Fibroblast of villous mesenchyme (primary cell): ENCODE results near the gene CAPN8. TPM values are rescaled to one million over a fixed set of nuclear protein-coding genes. Genes with fewer than 3 reads are reported as not detected.

ENCODE experiments used
- DNase-seq: peaks from one replicate; pipeline ENCODE4 v3.0.0-alpha.2; 2010; ENCODE audit warnings: low read depth
- H3K4me3 ChIP-seq: 2 replicates; pipeline ENCODE4 v1.5.1; 2011; ENCODE audit warnings: low read depth, mild to moderate bottlenecking, low read length
- CTCF ChIP-seq: IDR thresholded peaks from 2 replicates; pipeline ENCODE4 v1.5.1; 2012; ENCODE audit warnings: low read depth, mild to moderate bottlenecking, low read length; ENCODE audit not compliant: insufficient read depth
- total RNA-seq: library from RNA; depleted of rRNA; stranded (reverse); fragments of >200 nt; gene quantifications from 2 replicates; pipeline ENCODE4 v1.2.3, GENCODE V29; 2012

The CAPN8 gene
- total RNA-seq, 1 donor: not detected

GRCh38 chr1:223669003-223669795, 3.7 kb upstream of the CAPN8 start:
- DNase-seq: no peak

DNA sequence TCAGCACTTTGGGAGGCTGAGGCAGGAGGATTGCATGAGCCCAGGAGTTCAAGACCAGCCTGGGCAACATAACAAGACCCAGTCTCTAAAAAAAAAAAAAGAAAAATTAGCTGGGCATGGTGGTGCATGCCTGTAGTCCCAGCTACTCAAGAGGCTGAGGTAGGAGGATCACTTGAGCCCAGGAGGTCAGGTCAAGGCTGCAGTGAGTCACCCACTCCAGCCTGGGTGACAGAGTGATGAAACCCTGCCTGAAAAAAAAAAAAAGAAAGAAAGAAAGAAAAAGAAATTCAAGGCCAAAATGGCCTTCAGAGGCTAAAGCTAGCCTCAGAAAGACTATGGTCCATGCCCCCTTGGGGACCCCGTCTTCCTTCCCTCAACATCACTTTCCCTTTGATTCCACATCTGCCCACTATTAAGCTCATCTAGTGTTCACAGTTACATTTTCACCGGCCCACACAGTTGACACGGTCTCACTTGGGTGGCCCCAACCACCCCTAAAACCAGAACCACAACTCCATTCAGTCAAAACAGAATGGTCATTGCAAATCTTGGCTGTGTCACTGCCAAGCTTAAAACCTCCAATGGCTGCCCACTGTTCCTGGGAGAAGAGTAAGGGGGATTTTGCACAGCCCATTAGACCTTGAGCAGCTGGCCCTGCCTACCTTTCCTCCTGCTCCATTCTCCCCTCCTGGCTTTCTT, 2.1 kb upstream of the CAPN8 start:
- no peak for TF ChIP-seq CTCF
- no peak for DNase-seq
- no peak overlapping the region for H3K4me3 ChIP-seq

More at GRCh38 chr1:223669003-223669795, 3.7 kb upstream of the CAPN8 start:
- H3K4me3 ChIP-seq: no peak overlapping the region
- no peak for TF ChIP-seq CTCF

DNA sequence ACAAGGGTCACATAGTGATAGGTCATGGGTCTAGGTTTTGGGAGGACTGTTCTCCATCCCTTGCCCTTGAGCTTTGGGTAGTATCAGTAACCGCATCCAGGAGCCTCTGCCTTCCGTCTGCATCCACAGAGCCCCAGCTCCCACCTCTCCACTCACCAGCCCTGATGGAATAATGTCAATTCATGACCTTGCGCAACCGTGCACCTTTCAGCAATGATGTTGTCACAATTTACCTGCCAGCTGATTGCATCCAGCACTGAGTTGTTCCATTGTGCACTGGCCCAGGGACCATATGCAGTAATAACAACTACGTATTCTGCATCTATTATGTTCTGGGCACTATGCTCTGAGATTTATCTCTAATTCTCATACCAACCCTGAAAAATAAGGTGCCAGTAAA, 1.4 kb downstream of the CAPN8 start:
- H3K4me3 ChIP-seq: no peak overlapping the region
- TF ChIP-seq CTCF: no peak
- no peak for DNase-seq

DNA sequence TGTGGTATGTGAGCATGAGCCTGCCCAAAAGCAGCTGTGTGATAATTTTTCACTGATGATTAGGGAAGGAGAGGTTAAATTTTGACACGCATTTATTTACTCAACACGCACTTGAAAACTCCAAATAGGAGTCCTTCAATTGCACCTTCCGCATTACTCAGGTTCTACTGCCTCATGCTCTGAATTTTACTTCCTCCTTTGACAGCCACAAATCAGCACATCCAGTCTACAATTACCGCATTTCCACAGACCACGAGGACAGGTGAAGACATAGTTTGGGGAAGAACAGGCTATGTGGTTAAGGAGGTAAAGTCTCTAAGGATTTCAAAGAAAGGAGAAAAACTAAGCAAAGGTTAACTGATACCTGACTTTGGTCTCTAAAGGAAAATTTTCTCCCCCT, 2.6 kb downstream of the CAPN8 start:
- H3K4me3 ChIP-seq: no peak overlapping the region
- DNase-seq: no peak
- TF ChIP-seq CTCF: no peak

GRCh38 chr1:223659711-223660110, 5.8 kb downstream of the CAPN8 start:
- TF ChIP-seq CTCF: no peak
- no peak overlapping the region for H3K4me3 ChIP-seq
- no peak for DNase-seq

- no peak for TF ChIP-seq CTCF
- no peak overlapping the region for H3K4me3 ChIP-seq
- no peak for DNase-seq
Observed at GRCh38 chr1:223657978-223658377, 7.5 kb downstream of the CAPN8 start.

DNA sequence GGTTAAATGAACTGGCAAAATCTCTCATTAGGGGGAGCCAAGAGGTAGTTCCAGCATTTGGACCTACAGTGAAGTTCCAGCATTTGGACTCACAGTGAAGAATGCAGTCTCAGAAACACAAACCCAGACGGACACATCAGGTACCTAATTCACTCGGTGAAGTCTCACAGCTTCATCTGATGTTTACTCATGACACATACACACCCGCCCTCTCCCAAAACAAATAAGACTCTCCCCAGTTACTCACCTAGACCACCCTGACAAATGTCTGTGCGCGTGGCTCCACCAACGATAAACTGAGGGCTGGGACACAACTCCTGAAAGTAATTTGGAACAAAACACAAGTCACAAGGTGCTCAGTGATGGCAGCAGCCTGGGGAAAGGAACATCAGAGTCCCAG, 11.4 kb downstream of the CAPN8 start:
- TF ChIP-seq CTCF: no peak
- H3K4me3 ChIP-seq: no peak overlapping the region
- DNase-seq: no peak
